Subcutaneous adipose tissue (tissue), 4 donors: ENCODE data around the gene PLCB1. TPM values are rescaled to one million over a fixed set of nuclear protein-coding genes. Genes with fewer than 3 reads are reported as not detected.

ENCODE experiments used
- total RNA-seq, 4 donors: library from RNA; depleted of rRNA; stranded (reverse); fragments of >200 nt; gene quantifications; one replicate each; pipeline ENCODE4 v1.1.0, GENCODE V29; 2016
- TF ChIP-seq, protein P1 (sequence below): fragments of 450-650 bp; IDR thresholded peaks from one replicate; pipeline ENCODE4 v1.5.1; 2016; ENCODE audit warnings: low read depth, mild to moderate bottlenecking, control low read depth, antibody characterized with exemption, moderate library complexity

The PLCB1 gene
- total RNA-seq, 4 donors from 2014 or later, result 14.1 to 26.7 (median 18.4) TPM

DNA sequence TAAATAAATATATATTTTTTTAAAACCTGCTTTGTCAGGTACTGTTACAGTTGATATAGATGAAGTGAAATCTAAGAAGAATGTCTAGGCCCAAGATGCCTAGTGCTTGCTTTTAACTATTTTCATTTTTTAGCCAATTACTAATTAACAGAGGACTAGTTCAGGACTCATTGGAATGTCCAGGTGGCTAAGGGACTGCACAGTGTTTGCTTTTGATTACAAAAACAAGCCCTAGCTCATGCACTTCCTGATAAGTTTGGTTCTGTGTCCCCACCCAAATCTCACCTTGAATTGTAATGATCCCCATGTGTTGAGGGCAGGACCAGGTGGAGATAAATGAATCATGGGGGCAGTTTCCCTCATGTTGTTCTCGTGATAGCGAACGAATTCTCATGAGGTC, 417.1 kb downstream of the PLCB1 start:
- TF ChIP-seq, protein P1, sequence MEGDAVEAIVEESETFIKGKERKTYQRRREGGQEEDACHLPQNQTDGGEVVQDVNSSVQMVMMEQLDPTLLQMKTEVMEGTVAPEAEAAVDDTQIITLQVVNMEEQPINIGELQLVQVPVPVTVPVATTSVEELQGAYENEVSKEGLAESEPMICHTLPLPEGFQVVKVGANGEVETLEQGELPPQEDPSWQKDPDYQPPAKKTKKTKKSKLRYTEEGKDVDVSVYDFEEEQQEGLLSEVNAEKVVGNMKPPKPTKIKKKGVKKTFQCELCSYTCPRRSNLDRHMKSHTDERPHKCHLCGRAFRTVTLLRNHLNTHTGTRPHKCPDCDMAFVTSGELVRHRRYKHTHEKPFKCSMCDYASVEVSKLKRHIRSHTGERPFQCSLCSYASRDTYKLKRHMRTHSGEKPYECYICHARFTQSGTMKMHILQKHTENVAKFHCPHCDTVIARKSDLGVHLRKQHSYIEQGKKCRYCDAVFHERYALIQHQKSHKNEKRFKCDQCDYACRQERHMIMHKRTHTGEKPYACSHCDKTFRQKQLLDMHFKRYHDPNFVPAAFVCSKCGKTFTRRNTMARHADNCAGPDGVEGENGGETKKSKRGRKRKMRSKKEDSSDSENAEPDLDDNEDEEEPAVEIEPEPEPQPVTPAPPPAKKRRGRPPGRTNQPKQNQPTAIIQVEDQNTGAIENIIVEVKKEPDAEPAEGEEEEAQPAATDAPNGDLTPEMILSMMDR, result no peak

DNA sequence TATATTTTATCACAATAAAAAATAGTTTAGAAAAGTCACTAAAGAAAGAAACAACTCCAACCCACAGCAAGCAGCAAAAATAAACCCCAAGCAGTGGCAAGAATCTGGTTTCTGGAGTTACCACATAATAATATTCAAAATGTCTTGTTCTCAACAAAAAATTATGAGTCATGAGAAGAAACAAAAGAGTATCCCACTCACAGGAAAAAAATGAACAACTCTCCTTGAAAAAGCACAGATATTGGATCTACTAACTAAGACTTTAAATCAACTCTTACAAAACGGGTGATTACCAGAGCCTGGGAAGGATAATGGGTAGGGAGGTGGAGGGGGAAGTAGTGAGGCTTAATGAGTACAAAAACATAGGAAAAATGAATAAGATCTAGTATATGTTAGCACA, 425.6 kb downstream of the PLCB1 start:
- TF ChIP-seq, protein P1, result no peak

DNA sequence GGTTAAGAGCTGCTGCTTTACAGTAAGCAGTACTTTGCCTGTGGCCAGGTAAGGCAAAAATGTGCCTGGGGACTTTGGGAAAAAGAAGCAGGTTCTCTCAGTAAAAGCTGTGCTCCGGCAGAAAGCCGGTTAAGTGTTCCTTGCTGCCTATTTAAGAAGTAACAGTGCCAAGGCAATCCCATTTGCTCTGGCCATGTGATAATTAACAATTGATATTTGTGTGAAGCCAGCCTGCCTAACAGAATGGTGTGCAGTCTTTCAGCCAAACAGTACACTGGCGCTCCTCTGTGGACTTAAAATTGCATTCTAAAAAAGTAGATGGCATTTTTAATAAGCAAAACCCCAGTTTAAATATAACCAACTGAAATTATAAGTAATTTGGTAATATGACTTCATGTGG, 430.3 kb downstream of the PLCB1 start:
- TF ChIP-seq, protein P1, result no peak

DNA sequence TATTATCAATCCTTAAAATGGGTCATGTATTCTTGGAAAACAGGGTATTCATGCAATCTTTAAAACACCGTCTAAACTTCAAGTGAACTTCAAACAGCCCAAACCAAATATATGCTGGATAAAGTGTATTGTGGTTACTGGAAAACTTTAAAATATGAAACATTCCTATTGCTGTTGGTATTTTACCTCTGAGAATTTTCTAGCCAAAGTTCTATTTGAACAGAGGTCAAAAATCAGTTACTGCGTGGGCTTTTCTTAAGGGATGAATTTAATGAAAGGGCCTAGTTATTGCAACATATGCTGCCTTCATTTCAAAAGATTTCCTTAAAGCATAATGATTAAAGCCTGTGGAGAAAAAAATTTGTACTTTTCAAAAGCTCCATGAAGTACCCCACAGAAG, 436.0 kb downstream of the PLCB1 start:
- TF ChIP-seq, protein P1, result no peak

DNA sequence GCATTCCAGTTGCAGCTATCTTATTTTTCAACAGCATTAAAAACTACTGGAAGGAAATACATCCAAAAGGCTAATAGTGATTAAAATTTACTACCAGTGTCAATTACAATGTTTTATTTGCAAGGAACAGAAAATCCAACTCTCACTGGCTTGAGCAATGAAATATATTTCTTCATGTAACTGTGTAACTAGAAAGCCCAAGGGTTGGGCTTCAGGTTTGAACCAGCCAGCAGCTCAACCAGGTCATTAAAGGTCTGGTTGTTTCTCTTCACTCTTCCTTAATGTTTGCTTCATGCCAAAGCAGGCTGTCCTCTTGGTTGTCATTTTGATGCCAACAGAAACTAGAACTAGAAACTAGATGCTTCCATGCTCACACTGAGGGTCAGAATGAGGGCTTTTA, 437.7 kb downstream of the PLCB1 start:
- TF ChIP-seq, protein P1, result no peak

DNA sequence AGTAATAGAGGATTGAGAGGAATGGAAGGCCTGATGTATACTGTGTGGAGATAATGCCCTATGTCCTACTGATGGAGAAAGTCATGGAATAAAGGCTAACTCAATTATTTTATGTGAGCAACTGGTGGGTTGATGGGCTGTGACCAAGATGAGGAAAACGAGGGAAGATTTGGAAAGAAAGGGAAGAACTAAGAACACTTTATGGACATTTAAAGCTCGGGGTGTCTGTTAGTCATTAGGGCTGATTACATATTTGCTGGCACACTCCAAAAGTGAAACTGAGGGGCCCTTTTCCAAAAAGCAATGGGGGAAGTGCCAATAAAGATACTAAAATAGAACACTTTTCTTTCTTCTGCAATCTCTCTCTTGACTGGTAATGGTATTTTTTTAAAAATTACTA, 439.5 kb downstream of the PLCB1 start:
- TF ChIP-seq, protein P1, result no peak

DNA sequence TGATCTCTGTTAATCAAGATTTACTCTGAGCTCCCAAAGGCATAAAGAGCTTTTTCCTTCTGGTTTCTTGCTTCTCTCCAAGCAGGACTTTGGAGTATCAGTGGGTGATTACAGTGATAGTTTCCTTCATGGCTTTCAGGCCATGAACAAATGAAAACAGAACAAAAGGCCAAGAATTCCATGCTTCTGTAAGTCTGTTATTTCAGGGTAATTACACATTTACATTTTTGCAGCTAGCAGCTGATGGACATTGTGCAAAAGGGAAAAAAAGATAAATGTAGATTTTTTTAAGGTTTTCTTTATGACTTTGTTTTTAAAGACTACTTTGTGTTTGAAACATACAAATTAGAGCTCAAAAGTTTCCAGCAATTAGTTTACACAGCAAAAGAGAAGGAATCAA, 441.6 kb downstream of the PLCB1 start:
- TF ChIP-seq, protein P1, result no peak

DNA sequence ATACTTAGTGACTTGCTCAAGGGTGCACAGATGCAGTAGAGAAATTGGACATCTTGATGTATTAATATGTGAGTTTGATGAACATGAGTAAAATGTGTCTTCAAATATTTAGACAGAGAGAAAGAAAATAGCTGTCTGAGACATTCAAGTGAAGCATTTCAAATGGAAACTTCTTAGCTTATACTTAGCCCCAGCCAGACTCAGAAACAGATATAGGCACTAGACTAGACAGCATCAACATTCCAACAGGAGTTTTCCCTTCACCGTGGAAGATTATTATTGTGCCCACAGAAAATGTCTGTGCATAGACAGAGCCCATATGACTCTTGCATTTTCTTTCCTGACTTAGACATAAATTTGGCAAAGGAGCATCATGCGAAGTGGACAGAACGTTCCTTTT, 443.0 kb downstream of the PLCB1 start:
- TF ChIP-seq, protein P1, result no peak
